GM18502 (cell line): ENCODE results near the gene LMOD1.
"Not testable (repeated sequence)": the region's sequence is repeated elsewhere in the genome, so short reads cannot be mapped to it uniquely, and the experiment has no call there.

Source experiments
- ATAC-seq: cut with Tn5 transposase; IDR thresholded peaks from one replicate; pipeline ENCODE4 v1.9.1; 2021; ENCODE audit warnings: mild to moderate bottlenecking; ENCODE audit not compliant: unreplicated experiment, poor library complexity

LMOD1 gene

DNA sequence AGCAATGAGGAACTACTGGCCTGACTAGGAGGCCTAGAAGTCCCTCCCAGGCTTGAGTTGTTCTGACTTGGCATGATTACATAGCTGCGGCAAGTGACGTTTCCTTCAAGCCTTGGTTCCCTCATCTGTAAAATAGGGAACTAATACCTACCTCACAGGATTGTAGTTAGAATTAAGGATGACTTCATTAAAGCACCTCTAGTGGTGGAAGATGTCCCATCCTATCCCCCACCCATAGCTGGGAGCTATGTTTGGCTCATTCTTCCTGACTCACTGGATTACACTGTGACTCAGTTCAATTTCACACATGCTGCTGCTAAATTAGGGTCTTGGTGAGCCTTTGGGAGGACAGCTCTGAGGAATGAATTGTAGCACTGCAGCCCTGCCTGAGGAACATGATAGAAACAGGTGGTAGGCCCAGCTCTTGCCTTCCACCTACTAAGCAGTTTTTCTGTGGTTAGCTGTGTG, 63.6 kb downstream of the LMOD1 start:
- peak; percentile 70 for ATAC-seq

GRCh38 chr1:201881617-201882016, 64.7 kb downstream of the LMOD1 start:
- ATAC-seq, result no peak

DNA sequence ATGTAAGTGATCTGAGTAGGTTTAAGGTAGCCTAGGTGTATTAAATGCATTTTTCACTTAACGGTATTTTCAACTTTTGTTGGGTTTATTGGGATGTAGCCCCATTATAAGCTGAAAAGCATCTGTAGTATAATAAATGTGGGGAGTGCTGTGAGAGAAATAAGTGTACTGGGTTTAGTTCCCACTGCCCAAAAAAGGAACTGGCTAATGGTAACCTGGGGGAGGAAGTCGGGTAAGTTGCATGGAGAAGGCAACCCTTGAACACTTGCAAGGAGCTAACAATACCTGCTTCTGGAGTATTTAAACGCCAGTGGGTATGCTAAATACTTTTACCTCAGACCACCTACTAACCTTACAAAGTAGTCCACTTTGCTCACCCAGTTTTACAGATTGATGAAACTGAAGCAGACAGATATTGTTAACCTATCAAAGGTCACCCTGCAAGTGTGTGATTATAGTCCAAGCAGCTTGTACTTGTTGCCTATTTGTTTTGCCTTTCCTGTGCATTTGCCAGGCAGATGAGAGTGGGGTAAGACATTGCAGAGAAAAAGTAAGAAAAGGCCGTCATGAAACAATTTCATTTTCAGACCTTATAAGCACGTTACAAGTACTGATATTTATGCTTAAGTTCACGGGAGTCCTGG, 65.3 kb downstream of the LMOD1 start:
- ATAC-seq, result no peak

DNA sequence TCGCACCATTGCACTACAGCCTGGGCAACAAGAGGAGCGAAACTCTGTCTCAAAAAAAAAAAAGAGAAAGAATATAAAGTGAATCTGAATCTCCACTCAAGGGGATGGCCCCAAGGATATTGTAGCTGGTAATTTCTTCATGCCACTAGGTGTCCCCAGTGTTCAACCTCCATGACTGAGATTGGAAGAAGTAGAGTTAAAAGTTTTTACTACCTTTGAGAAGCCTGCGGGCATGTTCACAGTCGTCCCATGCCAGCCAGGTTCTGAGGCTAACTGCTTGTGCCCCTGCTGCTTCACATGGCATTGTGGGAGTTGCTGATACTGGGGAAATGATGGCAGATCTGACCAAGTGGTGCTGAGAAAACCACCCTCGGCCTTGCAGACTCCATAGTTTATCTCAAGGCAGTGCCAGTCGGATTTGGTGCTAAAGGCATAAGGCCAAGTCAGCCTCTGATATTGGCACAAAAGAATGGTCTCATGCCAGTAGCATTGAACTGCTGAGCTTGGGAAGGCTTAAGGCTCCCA, 68.4 kb downstream of the LMOD1 start:
- no peak for ATAC-seq

- no peak for ATAC-seq
These were observed 70.1 kb downstream of the LMOD1 start for GRCh38 chr1:201876148-201876818.

DNA sequence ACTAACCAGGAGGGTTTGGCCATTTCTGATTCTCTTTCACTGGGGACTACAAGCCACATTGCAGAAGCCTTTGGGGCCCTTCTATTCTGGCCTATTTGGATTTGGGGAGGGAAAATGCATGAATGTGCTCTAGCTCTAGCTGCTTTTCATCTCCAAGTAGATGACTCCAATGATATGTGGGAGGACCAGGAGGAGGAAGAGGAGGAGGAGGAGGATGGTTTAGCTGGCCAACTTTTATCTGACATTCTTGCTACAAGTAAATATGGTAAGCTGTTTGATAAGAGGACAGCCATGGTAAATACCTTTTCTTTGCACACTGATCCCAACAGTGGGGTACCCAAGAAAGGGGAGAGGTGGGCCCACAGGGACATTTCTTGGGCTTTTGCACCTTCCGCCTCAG, 71.7 kb downstream of the LMOD1 start:
- no peak for ATAC-seq

GRCh38 chr1:201870397-201870796, 76.0 kb downstream of the LMOD1 start:
- ATAC-seq, result no peak

DNA sequence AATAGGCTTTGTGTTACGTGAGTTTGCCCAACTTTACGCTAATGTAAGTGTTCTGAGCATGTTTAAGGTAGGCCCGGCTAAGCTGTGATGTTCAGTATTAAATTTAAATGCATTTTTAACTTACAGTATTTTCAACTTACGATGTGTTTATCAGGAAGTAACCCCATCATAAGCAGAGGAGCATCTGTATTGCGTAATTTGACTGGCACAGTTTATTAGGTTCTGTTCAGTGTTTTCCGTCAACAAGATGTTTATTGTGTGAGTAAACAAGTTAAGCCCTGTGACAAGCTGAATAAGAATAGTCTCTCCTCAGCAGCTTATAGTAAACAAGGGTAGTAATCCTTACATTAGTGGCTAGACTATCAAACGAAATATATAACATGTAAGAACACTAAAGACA, 84.9 kb downstream of the LMOD1 start:
- ATAC-seq, result no peak

- ATAC-seq, result no peak
These were observed 86.9 kb downstream of the LMOD1 start for GRCh38 chr1:201859424-201859823.

DNA sequence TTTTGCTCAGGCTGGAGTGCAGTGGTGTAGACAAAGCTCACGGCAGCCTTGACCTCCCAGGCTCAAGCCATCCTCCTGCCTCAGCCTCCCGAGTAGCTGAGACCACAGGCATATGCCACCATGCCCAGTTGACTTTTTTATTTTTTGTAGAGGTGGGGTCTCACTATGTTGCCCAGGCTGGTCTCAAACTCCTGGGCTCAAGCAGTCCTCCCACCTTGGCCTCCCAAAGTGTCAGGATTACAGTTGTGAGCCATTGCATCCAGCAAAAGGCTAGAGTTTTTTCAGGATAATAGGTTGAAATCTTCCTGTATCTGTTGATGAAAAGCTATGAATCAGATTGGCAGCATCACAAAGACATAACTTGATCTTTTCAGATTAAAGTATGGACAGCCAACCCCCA, 89.6 kb downstream of the LMOD1 start:
- not testable (repeated sequence) for ATAC-seq

- ATAC-seq, result no peak
These were observed 94.4 kb downstream of the LMOD1 start for GRCh38 chr1:201851949-201852348.

DNA sequence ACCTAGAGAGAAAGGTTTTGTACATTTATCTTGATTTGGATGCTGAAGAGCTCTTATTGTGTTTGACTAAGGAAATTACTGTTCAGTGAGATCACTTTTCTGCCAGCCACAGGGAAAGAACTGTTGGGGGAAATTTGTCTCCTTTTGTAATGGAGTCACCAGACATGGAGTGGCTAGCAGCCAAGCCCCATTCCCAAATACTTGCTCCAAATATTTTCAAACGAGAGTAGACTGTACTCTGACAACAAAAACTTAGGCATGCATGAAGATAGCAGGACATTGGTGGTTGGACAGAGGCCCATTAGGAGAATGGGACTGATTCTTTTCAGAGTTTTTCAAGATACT, 96.3 kb downstream of the LMOD1 start:
- ATAC-seq, result no peak

- no peak for ATAC-seq
These were observed 96.8 kb downstream of the LMOD1 start for GRCh38 chr1:201849372-201850052.

GRCh38 chr1:201848230-201848629, 98.1 kb downstream of the LMOD1 start:
- ATAC-seq, result no peak

DNA sequence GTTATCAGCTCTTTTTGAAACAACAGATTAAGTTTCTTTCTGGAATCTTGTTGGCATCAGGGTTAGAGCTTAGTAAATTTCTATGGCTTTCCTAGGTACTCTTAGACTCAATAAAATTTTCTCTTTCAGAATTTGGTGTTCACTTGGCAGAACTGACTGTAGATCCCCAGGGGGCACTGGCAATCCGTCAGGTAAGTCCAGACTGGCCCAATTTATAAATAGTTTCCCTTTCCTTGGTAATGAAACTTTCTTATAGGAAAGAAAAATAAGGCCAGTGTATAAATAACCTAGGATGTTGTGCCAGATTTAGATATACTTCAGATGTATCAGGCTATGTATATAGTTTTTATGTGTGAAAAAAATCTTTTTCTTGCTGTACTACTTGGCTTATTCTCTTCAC, 99.2 kb downstream of the LMOD1 start:
- ATAC-seq, result no peak
